ENCODE results near the gene SMAD3. TPM values are rescaled to one million over a fixed set of nuclear protein-coding genes. Genes with fewer than 3 reads are reported as not detected.
A peak's percentile ranks its signal among the peaks of the same experiment; 100 is the strongest.

SMAD3 gene
- total and polyA plus RNA-seq, 2 of the 4 experiments (the other 2 are of a cell fraction): 71.0 to 177 TPM

DNA sequence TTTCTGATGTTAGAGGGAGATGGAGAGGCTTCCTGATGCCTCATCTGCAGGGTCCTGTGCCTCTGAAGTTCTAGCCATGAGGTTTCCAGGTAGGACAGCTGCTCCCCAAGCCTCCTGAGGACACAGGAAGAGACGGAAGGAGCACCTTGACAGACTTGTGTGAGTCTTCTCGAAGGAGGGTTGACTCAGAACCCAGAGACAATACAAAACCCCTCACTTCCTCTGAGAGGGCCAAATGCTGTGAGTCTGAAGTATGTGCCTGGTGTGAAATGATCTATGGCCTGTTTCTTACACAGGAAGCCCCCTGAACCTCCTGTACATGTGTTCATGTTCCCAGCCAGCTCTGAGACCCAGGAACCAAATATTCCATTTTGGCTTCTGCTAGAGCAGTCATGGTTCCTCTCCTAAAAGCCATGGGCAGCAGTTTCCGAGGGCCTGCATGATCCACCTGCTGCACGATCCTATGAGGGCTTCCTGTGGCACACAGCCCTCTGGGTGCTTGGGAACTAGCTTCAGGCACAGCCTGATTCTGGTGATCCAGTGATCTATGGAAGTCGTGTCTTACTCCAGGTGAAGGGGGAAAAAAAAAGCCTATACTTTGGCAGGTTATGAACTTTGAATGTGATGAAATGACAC, 126.9 kb downstream of the SMAD3 start:
- intact Hi-C loops (cut with micrococcal nuclease): no loop called here
- H3K36me3 ChIP-seq (ENCODE audit: control insufficient read depth, insufficient read depth, low read length): peaks cover 70% of the 10 kb centered on the region
- no peak overlapping the region for H2BK15ac ChIP-seq (ENCODE audit: low read depth, low read length)
- 100% methylated on average over 1 of the region's 5 CpGs; no CpG with 5 or more reads in 1 of the 2 experiments for WGBS, 2 experiments (ENCODE audit: extremely low coverage in 2 of 2, insufficient read length in 1 of 2)
- H3K18ac ChIP-seq (ENCODE audit: low read depth, low read length): no peak overlapping the region
- H2BK5ac ChIP-seq (ENCODE audit: low read depth, low read length, poor library complexity, severe bottlenecking): peak overlapping the region; percentile 42
- peaks cover 40% of the 10 kb centered on the region for H3K4me1 ChIP-seq (ENCODE audit: control insufficient read depth, insufficient read depth, low read length)
- ChIA-PET POLR2A (ENCODE audit: unreplicated experiment) (no interaction called here), CTCF (no interaction called here)
- peak overlapping the region; percentile 69; the same call in 1 of the 2 replicates for H2AK5ac ChIP-seq (ENCODE audit: low read depth, low read length)
- H4K5ac ChIP-seq (ENCODE audit: low read depth, low read length): no peak overlapping the region; the same call in 1 of the 2 replicates
- H4K20me1 ChIP-seq (ENCODE audit: insufficient read depth, low read length): peaks cover 12% of the 10 kb centered on the region; the same call in 1 of the 2 replicates
- peak overlapping the region; percentile 45 for H2AK9ac ChIP-seq (replicated peaks; ENCODE audit: low read depth, low read length, poor library complexity)
- H3K79me1 ChIP-seq (ENCODE audit: low read depth in 1 of 2, low read length in 2 of 2): peaks cover 15 to 80% of the 10 kb centered on the region in 2 experiments
- no peak overlapping the region for H3K4me2 ChIP-seq (ENCODE audit: low read depth, low read length)
- in situ Hi-C loops (cut with MboI; ENCODE audit: low sequenced_read_pairs): loop anchor here (10.0 kb wide), 1 partner anchor 248 kb away; no protein-coding TSS in a partner anchor
- peak overlapping the region; percentile 57 for H4K91ac ChIP-seq (ENCODE audit: insufficient read depth, low read depth, low read length)
- peak overlapping the region; percentile 32 for H3K14ac ChIP-seq (replicated peaks; ENCODE audit: low read depth, low read length)
- no peak overlapping the region for H3K56ac ChIP-seq (ENCODE audit: extremely low read depth, insufficient read depth, low read length)
- no peak overlapping the region for H3K9ac ChIP-seq (ENCODE audit: low read depth, low read length)
- TF ChIP-seq RFX5 (IDR thresholded peaks at IDR 0.05; ENCODE audit: low read depth, low read length) (no peak), CEBPB (IDR thresholded peaks at IDR 0.05; ENCODE audit: low read depth, low read length) (no peak), RAD21 (IDR thresholded peaks at IDR 0.05; ENCODE audit: low read length) (no peak), MXI1 (IDR thresholded peaks at IDR 0.05; ENCODE audit: borderline replicate concordance, low read depth, low read length) (no peak), BHLHE40 (IDR thresholded peaks at IDR 0.05; ENCODE audit: low read depth, low read length) (no peak), SMC3 (IDR thresholded peaks at IDR 0.05; ENCODE audit: low read depth, low read length) (no peak), MAFK (IDR thresholded peaks at IDR 0.05; ENCODE audit: low read depth, low read length) (no peak), FOS (IDR thresholded peaks at IDR 0.05; ENCODE audit: low read depth, low read length) (no peak), CHD1 (IDR thresholded peaks at IDR 0.05; ENCODE audit: low read depth, low read length) (no peak), POLR2A (IDR thresholded peaks at IDR 0.05; ENCODE audit: low read depth, low read length) (no peak), RCOR1 (IDR thresholded peaks at IDR 0.05; ENCODE audit: insufficient replicate concordance, low read length) (no peak)
- TF ChIP-seq, protein P1, sequence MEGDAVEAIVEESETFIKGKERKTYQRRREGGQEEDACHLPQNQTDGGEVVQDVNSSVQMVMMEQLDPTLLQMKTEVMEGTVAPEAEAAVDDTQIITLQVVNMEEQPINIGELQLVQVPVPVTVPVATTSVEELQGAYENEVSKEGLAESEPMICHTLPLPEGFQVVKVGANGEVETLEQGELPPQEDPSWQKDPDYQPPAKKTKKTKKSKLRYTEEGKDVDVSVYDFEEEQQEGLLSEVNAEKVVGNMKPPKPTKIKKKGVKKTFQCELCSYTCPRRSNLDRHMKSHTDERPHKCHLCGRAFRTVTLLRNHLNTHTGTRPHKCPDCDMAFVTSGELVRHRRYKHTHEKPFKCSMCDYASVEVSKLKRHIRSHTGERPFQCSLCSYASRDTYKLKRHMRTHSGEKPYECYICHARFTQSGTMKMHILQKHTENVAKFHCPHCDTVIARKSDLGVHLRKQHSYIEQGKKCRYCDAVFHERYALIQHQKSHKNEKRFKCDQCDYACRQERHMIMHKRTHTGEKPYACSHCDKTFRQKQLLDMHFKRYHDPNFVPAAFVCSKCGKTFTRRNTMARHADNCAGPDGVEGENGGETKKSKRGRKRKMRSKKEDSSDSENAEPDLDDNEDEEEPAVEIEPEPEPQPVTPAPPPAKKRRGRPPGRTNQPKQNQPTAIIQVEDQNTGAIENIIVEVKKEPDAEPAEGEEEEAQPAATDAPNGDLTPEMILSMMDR (conservative IDR thresholded peaks at IDR 0.05; ENCODE audit: low read depth, low read length): no peak
- 0 out of 2 replicates have a peak overlapping the region, but pooled peaks have one; percentile 53 for H2BK20ac ChIP-seq (ENCODE audit: low read depth, low read length)
- no peak overlapping the region for H3K4me3 ChIP-seq (ENCODE audit: insufficient read depth, low read depth, low read length)
- H2BK120ac ChIP-seq (ENCODE audit: low read depth, low read length): no peak overlapping the region
- H2AFZ ChIP-seq (replicated peaks; ENCODE audit: low read length, poor library complexity): no peak overlapping the region
- peaks cover 52% of the 10 kb centered on the region for H3K9me1 ChIP-seq (ENCODE audit: insufficient read depth, low read length)
- H3K9me3 ChIP-seq (ENCODE audit: control insufficient read depth, insufficient read depth, low read length): no peaks in the 10 kb centered on the region
- 0 out of 2 replicates have a peak overlapping the region, but pooled peaks have one; percentile 8 for H3K23ac ChIP-seq (ENCODE audit: low read depth, low read length)
- no peaks in the 10 kb centered on the region for H3K27me3 ChIP-seq (ENCODE audit: control insufficient read depth, insufficient read depth, low read length)
- peak overlapping the region; percentile 5 to 69; a peak in 2 of 4 replicates for H4K8ac ChIP-seq (ENCODE audit: low read depth in 2 of 2, low read length in 2 of 2)
- H3K27ac ChIP-seq (ENCODE audit: insufficient read depth, low read length): peak overlapping the region; percentile 41; the same call in 1 of the 2 replicates
- ATAC-seq (ENCODE audit: low read depth) (no peak), DNase-seq (no peak)
- H3K4ac ChIP-seq (ENCODE audit: low read depth, low read length): peak overlapping the region; percentile 71; the same call in 1 of the 2 replicates
- dilution Hi-C loops (cut with HindIII; ENCODE audit: low sequenced_read_pairs, unreplicated experiment): no loop called here
- no TSS peak for BruUV-seq (replicated peaks)
